Measurements from ENCODE around the gene CLUH. TPM values are rescaled to one million over a fixed set of nuclear protein-coding genes. Genes with fewer than 3 reads are reported as not detected.
"Not testable (repeated sequence)": the region's sequence is repeated elsewhere in the genome, so short reads cannot be mapped to it uniquely, and the experiment has no call there.

The CLUH gene
- total RNA-seq, 6 experiments from 2014 or later: 88.9 to 224 (median 166) TPM

DNA sequence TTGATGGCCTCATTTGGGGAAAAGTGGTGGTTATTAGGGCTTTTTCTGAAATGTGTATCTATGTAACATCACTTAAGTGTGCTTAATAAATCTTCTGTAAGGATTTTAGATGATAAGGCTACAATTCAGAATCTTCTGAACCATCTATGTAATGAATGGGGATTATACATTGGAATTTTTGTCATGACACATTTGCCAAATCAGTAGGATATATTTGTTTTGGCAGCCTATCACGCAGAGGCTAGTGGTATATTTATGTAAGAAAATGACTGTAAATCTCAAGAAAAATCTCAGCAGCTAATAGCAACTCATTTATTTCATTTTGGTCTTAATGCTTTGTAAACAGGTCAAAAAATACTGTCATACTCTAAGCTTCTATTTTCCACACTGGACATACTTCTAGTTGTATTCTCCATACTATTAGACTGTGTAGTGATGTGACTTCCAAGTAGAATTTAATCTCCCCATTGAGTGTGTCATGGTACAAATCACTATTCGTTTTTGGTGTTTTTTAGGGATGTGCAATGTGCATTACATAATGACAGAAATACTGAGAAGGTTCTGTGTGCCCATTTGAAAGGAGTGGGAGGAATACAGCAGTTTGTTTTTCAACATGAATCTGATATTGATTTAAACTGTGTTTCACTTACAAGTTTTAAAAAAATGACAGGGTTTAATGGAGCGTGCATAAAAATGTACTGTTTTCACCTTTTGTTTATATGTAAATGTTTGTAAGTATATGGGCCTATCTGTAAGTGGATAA is 29.2 kb downstream of the CLUH start:
- DNase-seq (no peak), ATAC-seq (no peak)
- Histone ChIP-seq H3K27me3 (no peaks in the 10 kb centered on the region), H3K27ac (no peak overlapping the region), H3K4me3 (no peak overlapping the region), H3K4me1 (no peaks in the 10 kb centered on the region), H3K36me3 (peaks cover 4 to 61% (median 16%) of the 10 kb centered on the region in 4 donors), H3K9me3 (no peaks in the 10 kb centered on the region)
- WGBS (ENCODE audit: insufficient coverage, low coverage, low lambda C conversion rate, missing lambda C conversion rate): 68% methylated on average over 3 of the region's 3 CpGs
- intact Hi-C loops (cut with DNase I): no loop called here
- TF ChIP-seq POLR2A (IDR thresholded peaks at IDR 0.05): no peak
- TF ChIP-seq CTCF (IDR thresholded peaks at IDR 0.05): no peak

DNA sequence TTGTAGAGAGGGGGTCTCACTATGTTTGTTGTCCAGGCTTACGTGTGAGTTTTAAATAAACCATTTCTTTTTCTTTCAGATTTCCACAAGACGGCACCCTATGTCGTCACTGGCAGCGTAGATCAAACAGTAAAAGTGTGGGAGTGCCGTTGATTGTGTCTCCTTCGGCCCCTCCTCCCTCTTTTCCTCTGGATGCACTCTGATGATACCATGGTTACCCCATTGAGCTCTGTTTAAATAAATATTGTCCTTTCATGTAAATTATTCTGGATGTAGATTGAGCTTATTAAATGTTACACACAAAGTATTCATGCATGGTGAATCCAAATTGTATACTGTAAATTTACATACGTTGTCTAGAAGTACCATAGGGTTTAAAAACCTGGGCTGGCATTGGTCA is 29.9 kb downstream of the CLUH start:
- no peak for ATAC-seq
- intact Hi-C loops (cut with DNase I): no loop called here
- H3K27ac ChIP-seq: no peak overlapping the region
- H3K36me3 ChIP-seq: peaks cover 4 to 66% (median 18%) of the 10 kb centered on the region in 4 donors
- no peak for DNase-seq
- no peaks in the 10 kb centered on the region for H3K4me1 ChIP-seq
- TF ChIP-seq POLR2A (IDR thresholded peaks at IDR 0.05) (no peak), CTCF (IDR thresholded peaks at IDR 0.05) (no peak)
- no peaks in the 10 kb centered on the region for H3K27me3 ChIP-seq
- H3K9me3 ChIP-seq: no peaks in the 10 kb centered on the region
- no peak overlapping the region for H3K4me3 ChIP-seq
- 86% methylated on average over 7 of the region's 7 CpGs for WGBS (ENCODE audit: insufficient coverage, low coverage, low lambda C conversion rate, missing lambda C conversion rate)

DNA sequence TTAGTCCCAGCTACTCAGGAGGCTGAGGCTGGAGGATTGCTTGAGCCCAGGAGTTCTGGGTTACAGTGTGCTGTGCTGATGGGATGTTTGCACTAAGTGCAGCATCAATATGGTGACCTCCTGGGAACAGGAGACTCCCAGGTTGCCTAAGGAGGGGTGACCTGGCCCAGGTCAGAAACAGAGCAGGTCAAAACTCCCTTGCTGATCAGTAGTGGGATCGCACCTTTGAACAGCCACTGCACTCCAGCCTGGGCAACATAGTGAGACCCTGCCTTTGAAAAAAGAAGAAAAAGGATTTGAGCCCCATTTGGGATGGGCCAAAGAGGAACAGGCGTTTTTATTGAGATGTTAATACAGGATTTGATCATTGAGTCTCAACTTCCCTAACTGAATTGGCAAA is 30.6 kb downstream of the CLUH start:
- Histone ChIP-seq H3K4me1 (no peaks in the 10 kb centered on the region), H3K4me3 (no peak overlapping the region), H3K27ac (no peak overlapping the region), H3K27me3 (no peaks in the 10 kb centered on the region), H3K9me3 (no peaks in the 10 kb centered on the region), H3K36me3 (peaks cover 4 to 70% (median 21%) of the 10 kb centered on the region in 4 donors)
- ATAC-seq (no peak), DNase-seq (no peak)
- 93% methylated on average over 2 of the region's 2 CpGs for WGBS (ENCODE audit: insufficient coverage, low coverage, low lambda C conversion rate, missing lambda C conversion rate)
- TF ChIP-seq POLR2A (IDR thresholded peaks at IDR 0.05) (no peak), CTCF (IDR thresholded peaks at IDR 0.05) (no peak)
- intact Hi-C loops (cut with DNase I): no loop called here

DNA sequence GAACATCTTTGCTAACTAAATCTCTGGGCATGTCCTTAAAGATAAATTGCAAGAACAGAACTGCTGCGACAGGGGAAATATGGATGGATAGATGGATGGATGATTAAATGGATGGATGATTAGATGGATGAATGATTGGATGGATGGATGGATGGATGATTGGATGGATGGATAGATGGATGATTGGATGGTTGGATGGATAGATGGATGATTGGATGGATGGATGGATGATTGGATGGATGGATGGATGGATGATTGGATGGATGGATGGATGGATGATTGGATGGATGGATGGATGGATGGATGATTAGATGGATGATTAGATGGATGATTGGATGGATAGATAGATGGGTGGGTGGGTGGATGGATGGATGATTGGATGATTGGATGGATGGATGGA is 32.3 kb downstream of the CLUH start:
- ATAC-seq; DNase-seq; H3K4me3 ChIP-seq; H3K27ac ChIP-seq; intact Hi-C loops (cut with DNase I); H3K27me3 ChIP-seq; H3K9me3 ChIP-seq; H3K4me1 ChIP-seq: not testable (repeated sequence)
- peaks cover 4 to 77% (median 21%) of the 10 kb centered on the region in 4 donors for H3K36me3 ChIP-seq
- 93% methylated on average over 1 of the region's 1 CpG for WGBS (ENCODE audit: insufficient coverage, low coverage, low lambda C conversion rate, missing lambda C conversion rate)

GRCh38 chr17:2672026-2672425 is 39.5 kb downstream of the CLUH start:
- TF ChIP-seq CTCF (IDR thresholded peaks at IDR 0.05) (no peak), POLR2A (IDR thresholded peaks at IDR 0.05) (no peak)
- Histone ChIP-seq H3K27me3 (no peaks in the 10 kb centered on the region), H3K9me3 (no peaks in the 10 kb centered on the region), H3K4me3 (no peak overlapping the region), H3K36me3 (peaks cover 0 to 70% (median 24%) of the 10 kb centered on the region in 4 donors), H3K27ac (no peak overlapping the region), H3K4me1 (no peaks in the 10 kb centered on the region)
- 61% methylated on average over 5 of the region's 5 CpGs for WGBS (ENCODE audit: insufficient coverage, low coverage, low lambda C conversion rate, missing lambda C conversion rate)
- DNase-seq (no peak), ATAC-seq (peak in 2 of 4 donors; percentile 51 to 68)
- intact Hi-C loops (cut with DNase I): no loop called here

DNA sequence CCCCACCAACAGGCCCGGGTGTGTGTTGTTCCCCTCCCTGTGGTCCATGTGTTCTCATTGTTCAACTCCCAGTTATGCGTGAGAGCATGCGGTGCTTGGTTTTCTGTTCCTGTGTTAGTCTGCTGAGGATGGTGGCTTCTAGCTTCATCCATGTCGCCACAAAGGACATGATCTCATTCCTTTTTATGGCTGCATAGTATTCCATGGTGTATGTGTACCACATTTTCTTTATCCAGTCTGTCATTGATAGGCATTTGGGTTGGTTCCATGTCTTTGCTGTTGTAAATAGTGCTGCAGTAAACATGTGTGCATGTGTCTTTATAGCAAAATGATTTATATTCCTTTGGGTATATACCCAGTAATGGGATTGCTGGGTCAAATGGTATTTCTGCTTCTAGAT is 51.2 kb downstream of the CLUH start:
- H3K4me3 ChIP-seq; ATAC-seq; H3K4me1 ChIP-seq; DNase-seq; H3K27ac ChIP-seq; intact Hi-C loops (cut with DNase I); H3K36me3 ChIP-seq; H3K27me3 ChIP-seq; H3K9me3 ChIP-seq: not testable (repeated sequence)
- 92% methylated on average over 3 of the region's 4 CpGs for WGBS (ENCODE audit: insufficient coverage, low coverage, low lambda C conversion rate, missing lambda C conversion rate)

DNA sequence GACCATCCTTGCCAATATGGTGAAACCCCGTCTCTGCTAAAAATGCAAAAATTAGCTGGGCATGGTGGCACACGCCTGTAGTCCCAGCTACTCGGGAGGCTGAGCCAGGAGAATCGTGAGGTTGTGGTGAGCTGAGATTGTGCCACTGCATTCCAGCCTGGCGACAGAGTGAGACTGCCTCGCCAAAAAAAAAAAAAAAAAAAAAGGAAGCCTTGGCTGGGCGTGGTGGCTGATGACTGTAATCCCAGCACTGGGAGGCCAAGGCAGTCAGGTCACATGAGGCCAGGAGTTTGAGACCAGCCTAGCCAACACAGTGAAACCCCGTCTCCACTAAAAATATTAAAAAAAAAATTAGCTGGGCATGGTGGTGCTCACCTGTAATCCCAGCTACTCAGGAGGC is 52.2 kb downstream of the CLUH start:
- peak; percentile 20 to 59 (median 37) for ATAC-seq
- H3K9me3 ChIP-seq; H3K36me3 ChIP-seq; H3K4me3 ChIP-seq; intact Hi-C loops (cut with DNase I); H3K4me1 ChIP-seq; H3K27me3 ChIP-seq; H3K27ac ChIP-seq; DNase-seq: not testable (repeated sequence)
- 17% methylated on average over 5 of the region's 8 CpGs for WGBS (ENCODE audit: insufficient coverage, low coverage, low lambda C conversion rate, missing lambda C conversion rate)

Measured in right lobe of liver (tissue), 6 donors.